ENCODE data around the gene YOD1. TPM values are rescaled to one million over a fixed set of nuclear protein-coding genes. Genes with fewer than 3 reads are reported as not detected.

The YOD1 gene
- total and polyA plus RNA-seq, 2 of the 4 experiments (the other 2 are of a cell fraction), result 1.8 to 5.4 TPM

GRCh38 chr1:207006083-207006482 lies 44.9 kb downstream of the YOD1 start:
- in situ Hi-C loops (cut with MboI; ENCODE audit: low sequenced_read_pairs), result no loop called here
- POLR2A ChIA-PET (ENCODE audit: unreplicated experiment), result no interaction called here
- no TSS peak for BruUV-seq (replicated peaks)

More at GRCh38 chr1:207006083-207006482, 44.9 kb downstream of the YOD1 start:
- Histone ChIP-seq H4K5ac (ENCODE audit: low read depth, low read length) (no peak overlapping the region), H2AK5ac (ENCODE audit: low read depth, low read length) (no peak overlapping the region), H3K4me3 (ENCODE audit: insufficient read depth, low read depth, low read length) (no peak overlapping the region), H2AFZ (replicated peaks; ENCODE audit: low read length, poor library complexity) (no peak overlapping the region), H3K18ac (ENCODE audit: low read depth, low read length) (no peak overlapping the region), H3K4me2 (ENCODE audit: low read depth, low read length) (no peak overlapping the region), H3K14ac (replicated peaks; ENCODE audit: low read depth, low read length) (no peak overlapping the region), H2BK20ac (ENCODE audit: low read depth, low read length) (peak overlapping the region; percentile 3; the same call in 1 of the 2 replicates), H3K79me1 (ENCODE audit: low read depth in 1 of 2, low read length in 2 of 2) (no peaks in the 10 kb centered on the region), H4K20me1 (ENCODE audit: insufficient read depth, low read length) (no peaks in the 10 kb centered on the region), H3K4ac (ENCODE audit: low read depth, low read length) (peak overlapping the region; percentile 52; the same call in 1 of the 2 replicates), H2BK15ac (ENCODE audit: low read depth, low read length) (no peak overlapping the region; the same call in 2 of the 3 replicates), H4K8ac (ENCODE audit: low read depth in 2 of 2, low read length in 2 of 2) (no peak overlapping the region), H3K23ac (ENCODE audit: low read depth, low read length) (no peak overlapping the region), H3K9me1 (ENCODE audit: insufficient read depth, low read length) (peaks cover 6% of the 10 kb centered on the region), H3K36me3 (ENCODE audit: control insufficient read depth, insufficient read depth, low read length) (no peaks in the 10 kb centered on the region), H3K56ac (ENCODE audit: extremely low read depth, insufficient read depth, low read length) (no peak overlapping the region), H3K4me1 (ENCODE audit: control insufficient read depth, insufficient read depth, low read length) (peaks cover 6% of the 10 kb centered on the region), H2AK9ac (replicated peaks; ENCODE audit: low read depth, low read length, poor library complexity) (no peak overlapping the region), H2BK120ac (ENCODE audit: low read depth, low read length) (peak overlapping the region; percentile 39; the same call in 1 of the 2 replicates), H3K9ac (ENCODE audit: low read depth, low read length) (no peak overlapping the region), H3K27me3 (ENCODE audit: control insufficient read depth, insufficient read depth, low read length) (no peaks in the 10 kb centered on the region; the same call in 1 of the 2 replicates), H3K27ac (ENCODE audit: insufficient read depth, low read length) (no peak overlapping the region), H3K9me3 (ENCODE audit: control insufficient read depth, insufficient read depth, low read length) (no peaks in the 10 kb centered on the region), H4K91ac (ENCODE audit: insufficient read depth, low read depth, low read length) (no peak overlapping the region; the same call in 1 of the 2 replicates), H2BK5ac (ENCODE audit: low read depth, low read length, poor library complexity, severe bottlenecking) (no peak overlapping the region)
- TF ChIP-seq MAFK (IDR thresholded peaks at IDR 0.05; ENCODE audit: low read depth, low read length) (no peak), RCOR1 (IDR thresholded peaks at IDR 0.05; ENCODE audit: insufficient replicate concordance, low read length) (no peak), RAD21 (IDR thresholded peaks at IDR 0.05; ENCODE audit: low read length) (no peak), MXI1 (IDR thresholded peaks at IDR 0.05; ENCODE audit: borderline replicate concordance, low read depth, low read length) (no peak), CTCF (conservative IDR thresholded peaks at IDR 0.05; ENCODE audit: low read depth, low read length) (no peak), POLR2A (IDR thresholded peaks at IDR 0.05; ENCODE audit: low read depth, low read length) (no peak), SMC3 (IDR thresholded peaks at IDR 0.05; ENCODE audit: low read depth, low read length) (no peak), FOS (IDR thresholded peaks at IDR 0.05; ENCODE audit: low read depth, low read length) (no peak), BHLHE40 (IDR thresholded peaks at IDR 0.05; ENCODE audit: low read depth, low read length) (no peak), RFX5 (IDR thresholded peaks at IDR 0.05; ENCODE audit: low read depth, low read length) (no peak), MAZ (IDR thresholded peaks at IDR 0.05; ENCODE audit: borderline replicate concordance, low read depth, low read length) (no peak), NFE2L2 (IDR thresholded peaks at IDR 0.05; ENCODE audit: low read depth, low read length) (no peak), CEBPB (IDR thresholded peaks at IDR 0.05; ENCODE audit: low read depth, low read length) (no peak), CHD1 (IDR thresholded peaks at IDR 0.05; ENCODE audit: low read depth, low read length) (no peak), USF2 (IDR thresholded peaks at IDR 0.05; ENCODE audit: low read depth, low read length) (no peak)
- TF ChIP-seq, protein P1, sequence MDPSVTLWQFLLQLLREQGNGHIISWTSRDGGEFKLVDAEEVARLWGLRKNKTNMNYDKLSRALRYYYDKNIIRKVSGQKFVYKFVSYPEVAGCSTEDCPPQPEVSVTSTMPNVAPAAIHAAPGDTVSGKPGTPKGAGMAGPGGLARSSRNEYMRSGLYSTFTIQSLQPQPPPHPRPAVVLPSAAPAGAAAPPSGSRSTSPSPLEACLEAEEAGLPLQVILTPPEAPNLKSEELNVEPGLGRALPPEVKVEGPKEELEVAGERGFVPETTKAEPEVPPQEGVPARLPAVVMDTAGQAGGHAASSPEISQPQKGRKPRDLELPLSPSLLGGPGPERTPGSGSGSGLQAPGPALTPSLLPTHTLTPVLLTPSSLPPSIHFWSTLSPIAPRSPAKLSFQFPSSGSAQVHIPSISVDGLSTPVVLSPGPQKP (IDR thresholded peaks at IDR 0.05; ENCODE audit: borderline replicate concordance, low read depth, low read length), result no peak
- intact Hi-C loops (cut with micrococcal nuclease) (no loop called here), dilution Hi-C loops (cut with HindIII; ENCODE audit: low sequenced_read_pairs, unreplicated experiment) (no loop called here)
- WGBS, 2 experiments (ENCODE audit: extremely low coverage in 2 of 2, insufficient read length in 1 of 2), result no CpG with 5 or more reads among the region's 3 CpGs
- DNase-seq, result no peak
- CTCF ChIA-PET, result interaction anchor here (0.9 kb wide), 1 partner anchor 19 kb away, joined by 6 read pairs; no protein-coding TSS in a partner anchor
- no peak for ATAC-seq (ENCODE audit: low read depth)

Data from IMR-90 (cell line).